Head of caudate nucleus (tissue), 42 donors: ENCODE data around the gene PSG1.
A peak's percentile ranks its signal among the peaks of the same experiment; 100 is the strongest.
"Not testable (repeated sequence)": the region's sequence is repeated elsewhere in the genome, so short reads cannot be mapped to it uniquely, and the experiment has no call there.

Experiments
- DNase-seq, 42 donors: peaks; one replicate each; pipeline versions ENCODE4 v3.0.0 to v3.0.0-alpha.2; 2020 to 2021; ENCODE audit warnings: mixed read lengths in 7 of 42
- intact Hi-C: fragments of 100-400 bp; cut with DNase I; formaldehyde crosslinking; loops from one replicate; pipeline ENCODE4 v1.15.0; 2022

Gene PSG1

DNA sequence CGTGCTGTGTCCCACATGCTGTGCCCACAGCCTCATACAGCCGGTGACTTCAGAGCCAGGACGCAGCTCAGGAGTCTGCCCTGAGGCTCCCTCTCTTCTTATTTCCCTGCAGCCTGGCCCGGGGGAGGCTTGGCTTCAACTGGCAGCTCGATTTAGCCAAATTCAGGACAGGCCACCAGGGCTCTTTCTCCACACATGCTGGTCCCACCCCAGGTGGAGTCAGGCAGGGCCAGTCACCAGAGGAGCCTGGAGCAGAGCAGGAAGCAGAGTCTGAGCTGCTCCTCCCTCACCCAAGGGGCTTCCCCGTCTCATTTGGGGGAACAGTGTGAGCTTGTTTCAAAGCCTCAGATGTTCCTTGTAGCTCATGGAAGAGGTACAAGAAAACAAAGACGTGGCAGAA, 35.9 kb downstream of the PSG1 start:
- DNase-seq, intact Hi-C loops: not testable (repeated sequence)

GRCh38 chr19:42832746-42833442, 46.6 kb downstream of the PSG1 start:
- intact Hi-C loops, DNase-seq: not testable (repeated sequence)

- DNase-seq, intact Hi-C loops: not testable (repeated sequence)
Measured at GRCh38 chr19:42832023-42832680, 47.4 kb downstream of the PSG1 start.

DNA sequence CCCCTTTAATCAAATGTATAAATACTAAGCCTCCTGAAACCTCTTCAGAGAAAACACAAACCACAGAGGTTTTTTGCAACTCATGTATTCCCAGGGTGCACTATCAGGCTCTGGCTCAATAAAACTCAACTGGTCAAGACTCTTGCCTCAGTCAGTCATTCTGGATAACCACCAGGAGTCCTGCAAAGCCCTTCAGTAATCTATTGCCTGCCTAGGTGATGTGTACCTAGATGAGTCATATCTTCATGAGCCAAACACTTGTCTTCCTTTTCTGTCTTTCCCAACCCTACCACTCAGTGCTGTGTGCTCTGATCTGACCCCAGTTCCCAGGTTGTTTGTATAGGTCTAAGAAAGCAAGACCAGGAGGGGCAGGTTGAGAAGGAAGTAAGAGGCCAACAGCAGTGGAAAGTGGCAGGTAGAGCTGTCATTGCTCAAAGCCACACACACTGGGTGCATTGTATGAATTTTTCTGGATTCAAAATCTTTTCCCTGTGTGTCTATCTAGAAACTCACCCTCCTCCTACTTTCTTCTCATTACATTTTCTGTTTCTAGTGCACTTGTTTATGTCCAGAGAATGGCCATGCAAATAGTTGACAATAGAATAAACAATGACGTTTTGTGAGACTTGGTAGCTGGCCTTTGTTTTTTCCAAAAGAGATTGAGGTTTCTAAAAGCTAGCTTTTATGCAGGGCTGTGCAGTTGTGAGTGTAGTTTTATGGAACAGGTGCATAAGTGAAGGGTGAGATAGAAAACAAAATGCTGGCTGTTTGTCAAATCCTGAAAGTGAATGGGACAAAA, 48.1 kb downstream of the PSG1 start:
- DNase-seq = no peak
- intact Hi-C loops = no loop called here

- intact Hi-C loops = not testable (repeated sequence)
- peak in 10 of 42 donors; percentile 28 to 76 (median 40) for DNase-seq
Measured at GRCh38 chr19:42821306-42821977, 58.1 kb downstream of the PSG1 start.

GRCh38 chr19:42819960-42820650, 59.4 kb downstream of the PSG1 start:
- DNase-seq, intact Hi-C loops: not testable (repeated sequence)

DNA sequence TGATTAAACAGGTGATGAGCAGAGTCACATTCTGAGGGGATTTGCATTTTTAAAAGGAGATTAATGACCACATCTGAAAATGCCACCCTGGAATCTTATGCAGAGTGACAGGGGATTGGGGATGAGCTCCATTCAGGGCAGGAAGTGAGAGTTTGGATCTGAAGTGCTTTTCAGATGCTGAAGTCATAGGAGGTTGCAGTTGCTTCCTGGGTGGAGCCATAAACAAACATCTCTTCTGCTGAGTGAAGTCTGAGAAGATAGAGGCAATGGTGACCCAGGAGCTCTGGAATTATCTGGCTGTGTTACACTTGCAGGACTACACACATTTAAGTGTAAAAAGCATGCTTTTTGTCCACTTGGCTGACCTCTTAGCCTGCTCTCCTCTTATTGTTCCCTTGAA, 62.6 kb downstream of the PSG1 start:
- DNase-seq = no peak
- intact Hi-C loops = no loop called here
